Left ventricle myocardium inferior (tissue), 1 donor: Measurements from ENCODE around the gene PLXNA4. TPM values are rescaled to one million over a fixed set of nuclear protein-coding genes. Genes with fewer than 3 reads are reported as not detected.

ENCODE experiments used
- DNase-seq: peaks from one replicate; pipeline ENCODE4 v3.0.0-alpha.2; 2020
- H3K27ac ChIP-seq: fragments of 200-600 bp; replicated peaks from 2 replicates; pipeline ENCODE4 v1.8.0; 2021
- H3K27me3 ChIP-seq: fragments of 200-600 bp; 2 replicates; pipeline ENCODE4 v1.8.0; 2021; ENCODE audit warnings: low read depth
- H3K36me3 ChIP-seq: fragments of 200-600 bp; 2 replicates; pipeline ENCODE4 v1.8.0; 2021
- H3K4me1 ChIP-seq: fragments of 200-600 bp; 2 replicates; pipeline ENCODE4 v1.8.0; 2021
- H3K4me3 ChIP-seq: fragments of 200-600 bp; 2 replicates; pipeline ENCODE4 v1.8.0; 2021; ENCODE audit warnings: mild to moderate bottlenecking, moderate library complexity
- H3K9me3 ChIP-seq: fragments of 200-600 bp; replicated peaks from 2 replicates; pipeline ENCODE4 v1.8.0; 2021
- CTCF ChIP-seq: fragments of 200-600 bp; IDR thresholded peaks from 2 replicates; pipeline ENCODE4 v1.8.0; 2021; ENCODE audit warnings: antibody characterized with exemption, mild to moderate bottlenecking, borderline replicate concordance
- intact Hi-C: fragments of 100-400 bp; cut with micrococcal nuclease; formaldehyde crosslinking; loops from one replicate; pipeline ENCODE4 v1.11.0; 2022
- total RNA-seq: library from RNA; stranded (reverse); fragmentation: NEBNext Ultra II Directional; extraction: Animal tissue kit (Norgen Biotek cat#: 25700); gene quantifications from one replicate; pipeline ENCODE4 v1.2.1, GENCODE V29; 2021
- donor health status: DM: no; HTN: yes; CAD: no; lungs with severe emphysema.

Gene PLXNA4
- total RNA-seq, 1 donor from 2014 or later, result 18.1 TPM

GRCh38 chr7:132161533-132161915, 414.7 kb downstream of the PLXNA4 start:
- TF ChIP-seq CTCF, result no peak
- Histone ChIP-seq H3K4me3 (no peak overlapping the region), H3K27me3 (no peaks in the 10 kb centered on the region), H3K27ac (no peak overlapping the region), H3K9me3 (no peaks in the 10 kb centered on the region), H3K36me3 (peaks cover 19% of the 10 kb centered on the region), H3K4me1 (peaks cover 28% of the 10 kb centered on the region)
- DNase-seq, result no peak
- intact Hi-C loops, result no loop called here

- peaks cover 28% of the 10 kb centered on the region for H3K4me1 ChIP-seq
- no peak overlapping the region for H3K4me3 ChIP-seq
- no peaks in the 10 kb centered on the region for H3K27me3 ChIP-seq
- H3K36me3 ChIP-seq, result peaks cover 19% of the 10 kb centered on the region
- H3K27ac ChIP-seq, result peak overlapping the region; percentile 41
- intact Hi-C loops, result no loop called here
- TF ChIP-seq CTCF, result no peak
- peak; percentile 68 for DNase-seq
- H3K9me3 ChIP-seq, result no peaks in the 10 kb centered on the region
Observed at GRCh38 chr7:132160611-132161532, 415.4 kb downstream of the PLXNA4 start.

- DNase-seq, result no peak
- Histone ChIP-seq H3K36me3 (peaks cover 17% of the 10 kb centered on the region), H3K9me3 (no peaks in the 10 kb centered on the region), H3K27me3 (no peaks in the 10 kb centered on the region), H3K27ac (no peak overlapping the region), H3K4me3 (no peak overlapping the region), H3K4me1 (peaks cover 28% of the 10 kb centered on the region)
- no peak for TF ChIP-seq CTCF
- intact Hi-C loops, result no loop called here
Observed at GRCh38 chr7:132158841-132159240, 417.4 kb downstream of the PLXNA4 start.

GRCh38 chr7:132158166-132158565, 418.1 kb downstream of the PLXNA4 start:
- intact Hi-C loops, result no loop called here
- no peak for TF ChIP-seq CTCF
- Histone ChIP-seq H3K4me1 (peaks cover 28% of the 10 kb centered on the region), H3K27ac (no peak overlapping the region), H3K27me3 (no peaks in the 10 kb centered on the region), H3K36me3 (peaks cover 11% of the 10 kb centered on the region), H3K4me3 (no peak overlapping the region), H3K9me3 (no peaks in the 10 kb centered on the region)
- no peak for DNase-seq

GRCh38 chr7:132155715-132156114, 420.6 kb downstream of the PLXNA4 start:
- no peak for TF ChIP-seq CTCF
- H3K9me3 ChIP-seq, result no peaks in the 10 kb centered on the region
- H3K27me3 ChIP-seq, result no peaks in the 10 kb centered on the region
- H3K4me3 ChIP-seq, result no peak overlapping the region
- H3K36me3 ChIP-seq, result peaks cover 10% of the 10 kb centered on the region
- intact Hi-C loops, result no loop called here
- no peak overlapping the region for H3K27ac ChIP-seq
- DNase-seq, result no peak
- H3K4me1 ChIP-seq, result peaks cover 7% of the 10 kb centered on the region
